HG03575 (cell line): ENCODE results near the gene ZSWIM9.

Experiments used
- ATAC-seq: cut with Tn5 transposase; IDR thresholded peaks from one replicate; pipeline ENCODE4 v1.9.1; 2021; ENCODE audit not compliant: unreplicated experiment, insufficient number of reproducible peaks, low FRiP score; ENCODE audit errors: extremely low read depth

ZSWIM9 gene

GRCh38 chr19:48169939-48170803 is at the start of gene ZSWIM9, which contains the start of gene LIG1:
Gene ZSWIM9 (plus strand): TSS chr19:48170680. CDS start chr19:48171803, 1,123 bp downstream.
Gene LIG1 (minus strand): TSS chr19:48170344. CDS start chr19:48165566, 4,778 bp downstream.
- no peak for ATAC-seq

- ATAC-seq, result no peak
These were observed 49.4 kb upstream of the ZSWIM9 start for GRCh38 chr19:48121066-48121465.

- ATAC-seq, result no peak
These were observed 48.5 kb upstream of the ZSWIM9 start for GRCh38 chr19:48121909-48122371.

- ATAC-seq, result no peak
These were observed 48.1 kb upstream of the ZSWIM9 start for GRCh38 chr19:48122421-48122820.

GRCh38 chr19:48123907-48124651 is 46.4 kb upstream of the ZSWIM9 start:
- no peak for ATAC-seq

GRCh38 chr19:48127561-48127960 is 42.9 kb upstream of the ZSWIM9 start:
- no peak for ATAC-seq

GRCh38 chr19:48133094-48133493 is 37.4 kb upstream of the ZSWIM9 start:
- ATAC-seq, result no peak

GRCh38 chr19:48135411-48135810 is 35.1 kb upstream of the ZSWIM9 start:
- ATAC-seq, result no peak

- ATAC-seq, result no peak
These were observed 33.9 kb upstream of the ZSWIM9 start for GRCh38 chr19:48136547-48136946.

- no peak for ATAC-seq
These were observed 33.1 kb upstream of the ZSWIM9 start for GRCh38 chr19:48137411-48137810.

GRCh38 chr19:48139053-48139452 is 31.4 kb upstream of the ZSWIM9 start:
- no peak for ATAC-seq

GRCh38 chr19:48147597-48148175 is 22.8 kb upstream of the ZSWIM9 start:
- ATAC-seq, result no peak

- no peak for ATAC-seq
These were observed 21.9 kb upstream of the ZSWIM9 start for GRCh38 chr19:48148576-48148975.

GRCh38 chr19:48149430-48149829 is 21.1 kb upstream of the ZSWIM9 start:
- no peak for ATAC-seq

GRCh38 chr19:48152551-48152950 is 17.9 kb upstream of the ZSWIM9 start:
- ATAC-seq, result no peak

GRCh38 chr19:48154003-48154402 is 16.5 kb upstream of the ZSWIM9 start:
- ATAC-seq, result no peak

- ATAC-seq, result no peak
These were observed 12.2 kb upstream of the ZSWIM9 start for GRCh38 chr19:48158210-48158790.

- no peak for ATAC-seq
These were observed 1.8 kb upstream of the ZSWIM9 start for GRCh38 chr19:48168689-48169088.

GRCh38 chr19:48169578-48169938 is 922 bp upstream of the ZSWIM9 start:
- ATAC-seq, result no peak
